Measurements from ENCODE around the gene PSRC1. TPM values are rescaled to one million over a fixed set of nuclear protein-coding genes. Genes with fewer than 3 reads are reported as not detected.

Gene PSRC1
- total RNA-seq, 1 donor from 2014 or later: 78.1 TPM

GRCh38 chr1:109273570-109274288 is 9.2 kb downstream of the PSRC1 start:
- no peak overlapping the region for H3K4me3 ChIP-seq
- H3K9me3 ChIP-seq (ENCODE audit: low read depth): no peaks in the 10 kb centered on the region
- peak overlapping the region; percentile 57 for H3K27ac Mint-ChIP-seq
- no peaks in the 10 kb centered on the region for H3K79me2 ChIP-seq (ENCODE audit: low read depth)
- no peaks in the 10 kb centered on the region for H4K20me1 ChIP-seq (ENCODE audit: low read depth)
- no peaks in the 10 kb centered on the region for H3K36me3 ChIP-seq
- no peaks in the 10 kb centered on the region for H3K27me3 ChIP-seq
- TF ChIP-seq CTCF (IDR thresholded peaks at IDR 0.05): no peak
- TF ChIP-seq EZH2phosphoT487 (IDR thresholded peaks at IDR 0.05): no peak
- no peak for TF ChIP-seq EZH2 (IDR thresholded peaks at IDR 0.05)
- no peak overlapping the region for H3K4me3 Mint-ChIP-seq
- DNase-seq (ENCODE audit: low spot score): no peak
- peaks cover 22% of the 10 kb centered on the region for H3K4me1 Mint-ChIP-seq
- H3K36me3 Mint-ChIP-seq: peaks cover 20% of the 10 kb centered on the region
- peaks cover 21% of the 10 kb centered on the region for H3F3A ChIP-seq (ENCODE audit: low read depth)
- no peaks in the 10 kb centered on the region for H3K9me3 Mint-ChIP-seq
- no peaks in the 10 kb centered on the region for H3K4me1 ChIP-seq
- no peak overlapping the region for H2AFZ ChIP-seq (replicated peaks)
- no peak overlapping the region for H3K4me2 ChIP-seq
- peak overlapping the region; percentile 27 for H3K9ac ChIP-seq
- H3K27me3 Mint-ChIP-seq (ENCODE audit: insufficient read depth, low read depth): peaks cover 3% of the 10 kb centered on the region
- no peak overlapping the region for H3K27ac ChIP-seq

GRCh38 chr1:109272831-109273547 is 10.0 kb downstream of the PSRC1 start:
- Histone ChIP-seq H3K4me1 (no peaks in the 10 kb centered on the region), H3K36me3 (no peaks in the 10 kb centered on the region)

GRCh38 chr1:109272021-109272799 is 10.7 kb downstream of the PSRC1 start:
- TF ChIP-seq EZH2 (IDR thresholded peaks at IDR 0.05): no peak
- no peak for TF ChIP-seq CTCF (IDR thresholded peaks at IDR 0.05)
- no peak for TF ChIP-seq EZH2phosphoT487 (IDR thresholded peaks at IDR 0.05)
- Histone ChIP-seq H3K9ac (no peak overlapping the region), H3K4me1 (no peaks in the 10 kb centered on the region), H3K36me3 (no peaks in the 10 kb centered on the region), H2AFZ (replicated peaks) (no peak overlapping the region), H4K20me1 (ENCODE audit: low read depth) (no peaks in the 10 kb centered on the region), H3K27me3 (no peaks in the 10 kb centered on the region), H3K27ac (no peak overlapping the region), H3K79me2 (ENCODE audit: low read depth) (no peaks in the 10 kb centered on the region), H3K9me3 (ENCODE audit: low read depth) (no peaks in the 10 kb centered on the region), H3F3A (ENCODE audit: low read depth) (peaks cover 7% of the 10 kb centered on the region), H3K4me2 (no peak overlapping the region), H3K4me3 (no peak overlapping the region)
- Mint-ChIP-seq H3K4me3 (no peak overlapping the region), H3K27me3 (ENCODE audit: insufficient read depth, low read depth) (peaks cover 8% of the 10 kb centered on the region), H3K9me3 (no peaks in the 10 kb centered on the region), H3K4me1 (peaks cover 21% of the 10 kb centered on the region), H3K27ac (no peak overlapping the region), H3K36me3 (peaks cover 25% of the 10 kb centered on the region)
- no peak for DNase-seq (ENCODE audit: low spot score)

More at GRCh38 chr1:109272831-109273547, 10.0 kb downstream of the PSRC1 start:
- H3K9ac ChIP-seq: no peak overlapping the region
- TF ChIP-seq CTCF (IDR thresholded peaks at IDR 0.05) (no peak), EZH2phosphoT487 (IDR thresholded peaks at IDR 0.05) (no peak), EZH2 (IDR thresholded peaks at IDR 0.05) (no peak)
- H3K4me3 ChIP-seq: no peak overlapping the region
- H3K79me2 ChIP-seq (ENCODE audit: low read depth): no peaks in the 10 kb centered on the region
- H3K9me3 ChIP-seq (ENCODE audit: low read depth): no peaks in the 10 kb centered on the region
- Mint-ChIP-seq H3K9me3 (no peaks in the 10 kb centered on the region), H3K4me3 (no peak overlapping the region), H3K27me3 (ENCODE audit: insufficient read depth, low read depth) (peaks cover 6% of the 10 kb centered on the region), H3K27ac (no peak overlapping the region), H3K4me1 (peaks cover 22% of the 10 kb centered on the region), H3K36me3 (peaks cover 22% of the 10 kb centered on the region)
- no peaks in the 10 kb centered on the region for H4K20me1 ChIP-seq (ENCODE audit: low read depth)
- no peaks in the 10 kb centered on the region for H3K27me3 ChIP-seq
- no peak overlapping the region for H3K27ac ChIP-seq
- no peak overlapping the region for H3K4me2 ChIP-seq
- no peak overlapping the region for H2AFZ ChIP-seq (replicated peaks)
- H3F3A ChIP-seq (ENCODE audit: low read depth): peaks cover 14% of the 10 kb centered on the region
- no peak for DNase-seq (ENCODE audit: low spot score)

Measured in neural progenitor cell (in vitro differentiated cells).